GM23248 (cell line): ENCODE data around the gene VANGL2. TPM values are rescaled to one million over a fixed set of nuclear protein-coding genes. Genes with fewer than 3 reads are reported as not detected.
"Not testable (repeated sequence)": the region's sequence is repeated elsewhere in the genome, so short reads cannot be mapped to it uniquely, and the experiment has no call there.

Experiments used
- DNase-seq: peaks from one replicate; pipeline ENCODE4 v3.0.0-alpha.2; 2015
- H2AFZ ChIP-seq: fragments of 200-600 bp; sonication (generic); 2 replicates; pipeline ENCODE4 v1.6.1; 2016; ENCODE audit warnings: antibody characterized with exemption
- H3F3A ChIP-seq: fragments of 200-600 bp; sonication (generic); 2 replicates; pipeline ENCODE4 v1.6.1; 2016; ENCODE audit warnings: mild to moderate bottlenecking, antibody characterized with exemption, mixed run types; ENCODE audit not compliant: insufficient read depth
- H3K27ac ChIP-seq: fragments of 200-600 bp; sonication (generic); 2 replicates; pipeline ENCODE4 v1.5.1; 2016; ENCODE audit warnings: mild to moderate bottlenecking
- H3K27me3 ChIP-seq: fragments of 200-600 bp; sonication (generic); replicated peaks from 2 replicates; pipeline ENCODE4 v1.6.1; 2016; ENCODE audit warnings: mild to moderate bottlenecking; ENCODE audit not compliant: insufficient read depth
- H3K36me3 ChIP-seq: fragments of 200-600 bp; sonication (generic); 2 replicates; pipeline ENCODE4 v1.6.1; 2016; ENCODE audit warnings: low read depth, mild to moderate bottlenecking
- H3K4me1 ChIP-seq: fragments of 200-600 bp; sonication (generic); 2 replicates; pipeline ENCODE4 v1.6.1; 2016; ENCODE audit warnings: mild to moderate bottlenecking; ENCODE audit not compliant: insufficient read depth
- H3K4me2 ChIP-seq: fragments of 200-600 bp; sonication (generic); one replicate; pipeline ENCODE4 v1.6.1; 2016; ENCODE audit warnings: mild to moderate bottlenecking; ENCODE audit not compliant: unreplicated experiment
- H3K4me3 ChIP-seq: fragments of 200-600 bp; sonication (generic); 2 replicates; pipeline ENCODE4 v1.5.1; 2016; ENCODE audit warnings: mild to moderate bottlenecking
- H3K79me2 ChIP-seq: fragments of 200-600 bp; sonication (generic); 2 replicates; pipeline ENCODE4 v1.6.1; 2016; ENCODE audit warnings: mild to moderate bottlenecking; ENCODE audit not compliant: insufficient read depth
- H3K9ac ChIP-seq: fragments of 200-600 bp; sonication (generic); 2 replicates; pipeline ENCODE4 v1.6.1; 2016; ENCODE audit warnings: mild to moderate bottlenecking
- H3K9me2 ChIP-seq: fragments of 200-600 bp; sonication (generic); 2 replicates; pipeline ENCODE4 v1.6.1; 2016; ENCODE audit warnings: mixed run types, mild to moderate bottlenecking, moderate library complexity; ENCODE audit not compliant: insufficient read depth
- H3K9me3 ChIP-seq: fragments of 200-600 bp; sonication (generic); one replicate; pipeline ENCODE4 v1.6.1; 2017; ENCODE audit warnings: low read depth
- H4K20me1 ChIP-seq: fragments of 200-600 bp; sonication (generic); 2 replicates; pipeline ENCODE4 v1.6.0; 2016; ENCODE audit not compliant: insufficient read depth
- EZH2 ChIP-seq: fragments of 200-600 bp; sonication (generic); IDR thresholded peaks from 2 replicates; pipeline ENCODE4 v1.6.1; 2018; ENCODE audit warnings: antibody characterized with exemption, mild to moderate bottlenecking; ENCODE audit not compliant: insufficient read depth, poor library complexity, severe bottlenecking
- EZH2phosphoT487 ChIP-seq: fragments of 200-600 bp; sonication (generic); IDR thresholded peaks from 2 replicates; pipeline ENCODE4 v1.6.1; 2018; ENCODE audit warnings: antibody characterized with exemption, moderate library complexity, mild to moderate bottlenecking, low read depth; ENCODE audit not compliant: insufficient read depth
- WGBS, 2 experiments: methylation state at CpG; one replicate each; pipeline ENCODE4 v1.1.6; 2015 to 2017; ENCODE audit warnings: low lambda C conversion rate in 2 of 2, low coverage in 1 of 2; ENCODE audit errors: missing lambda C conversion rate in 2 of 2; 5-methylcytosine and 5-hydroxymethylcytosine counted together
- in situ Hi-C: fragments of 300-500 bp; cut with MboI; formaldehyde crosslinking; loops from 2 replicates; pipeline ENCODE4 v1.15.0; 2020
- polyA plus RNA-seq: library from polyadenylated mRNA; unstranded; fragments of >200 nt; fragmentation: Nextera tagmentation; extraction: Ambion mirVana; gene quantifications from 2 replicates; pipeline ENCODE4 v1.2.1, GENCODE V29; 2016
- total RNA-seq: library from RNA; depleted of rRNA; stranded (reverse); fragments of >200 nt; shearing (Covaris generic); gene quantifications from 2 replicates; pipeline ENCODE4 v1.2.3, GENCODE V29; 2014

The VANGL2 gene
- total and polyA plus RNA-seq, 2 experiments from 2014 or later, result not detected

GRCh38 chr1:160375788-160376524 is 24.4 kb upstream of the VANGL2 start:
- no peak for TF ChIP-seq EZH2phosphoT487
- no peak for TF ChIP-seq EZH2
- H3K4me1 ChIP-seq, result peaks cover 23% of the 10 kb centered on the region
- H2AFZ ChIP-seq, result peak overlapping the region; percentile 42; the same call in 1 of the 2 replicates
- WGBS, 2 experiments, result 22 to 23% methylated on average over 9 of the region's 9 CpGs
- H3K9ac ChIP-seq, result no peak overlapping the region
- no peaks in the 10 kb centered on the region for H3K36me3 ChIP-seq
- H3F3A ChIP-seq, result peaks cover 12% of the 10 kb centered on the region
- H3K9me3 ChIP-seq, result no peaks in the 10 kb centered on the region
- no peaks in the 10 kb centered on the region for H4K20me1 ChIP-seq
- in situ Hi-C loops, result no loop called here
- no peaks in the 10 kb centered on the region for H3K79me2 ChIP-seq
- no peaks in the 10 kb centered on the region for H3K27me3 ChIP-seq
- no peak overlapping the region for H3K27ac ChIP-seq
- H3K4me2 ChIP-seq, result no peak overlapping the region
- no peak overlapping the region for H3K4me3 ChIP-seq
- peak; percentile 55 for DNase-seq
- no peaks in the 10 kb centered on the region for H3K9me2 ChIP-seq

GRCh38 chr1:160376525-160377131 is 23.7 kb upstream of the VANGL2 start:
- DNase-seq, result peak; percentile 79
- Histone ChIP-seq H3K9me3 (no peaks in the 10 kb centered on the region), H4K20me1 (no peaks in the 10 kb centered on the region), H3K9ac (no peak overlapping the region), H3K4me2 (no peak overlapping the region), H2AFZ (peak overlapping the region; percentile 42; the same call in 1 of the 2 replicates), H3K36me3 (no peaks in the 10 kb centered on the region), H3K4me1 (peaks cover 23% of the 10 kb centered on the region), H3K79me2 (no peaks in the 10 kb centered on the region), H3K4me3 (no peak overlapping the region), H3K27ac (no peak overlapping the region), H3K9me2 (no peaks in the 10 kb centered on the region), H3F3A (peaks cover 12% of the 10 kb centered on the region), H3K27me3 (no peaks in the 10 kb centered on the region)
- 5% methylated on average over 5 of the region's 5 CpGs for WGBS, 2 experiments
- TF ChIP-seq EZH2 (no peak), EZH2phosphoT487 (no peak)
- in situ Hi-C loops, result no loop called here

- TF ChIP-seq EZH2phosphoT487 (no peak), EZH2 (no peak)
- peaks cover 23% of the 10 kb centered on the region for H3K4me1 ChIP-seq
- H3K9me3 ChIP-seq, result no peaks in the 10 kb centered on the region
- DNase-seq, result peak; percentile 90
- peak overlapping the region; percentile 28 for H3K4me2 ChIP-seq
- no peak overlapping the region for H3K27ac ChIP-seq
- peaks cover 12% of the 10 kb centered on the region for H3F3A ChIP-seq
- no peaks in the 10 kb centered on the region for H3K36me3 ChIP-seq
- H3K27me3 ChIP-seq, result no peaks in the 10 kb centered on the region
- H3K9ac ChIP-seq, result no peak overlapping the region
- H4K20me1 ChIP-seq, result no peaks in the 10 kb centered on the region
- no peak overlapping the region for H2AFZ ChIP-seq
- no peaks in the 10 kb centered on the region for H3K9me2 ChIP-seq
- no peaks in the 10 kb centered on the region for H3K79me2 ChIP-seq
- in situ Hi-C loops, result no loop called here
- H3K4me3 ChIP-seq, result 0 out of 2 replicates have a peak overlapping the region, but pooled peaks have one; percentile 13
- 25 to 34% methylated on average over 7 of the region's 7 CpGs for WGBS, 2 experiments
These were observed 22.7 kb upstream of the VANGL2 start for GRCh38 chr1:160377585-160378206.

GRCh38 chr1:160384812-160385211 is 15.6 kb upstream of the VANGL2 start:
- H3K79me2 ChIP-seq, H4K20me1 ChIP-seq, H3F3A ChIP-seq, H3K4me3 ChIP-seq, H3K9me3 ChIP-seq, H2AFZ ChIP-seq, H3K4me2 ChIP-seq, H3K4me1 ChIP-seq, H3K27ac ChIP-seq, H3K36me3 ChIP-seq, H3K27me3 ChIP-seq, H3K9me2 ChIP-seq, H3K9ac ChIP-seq, in situ Hi-C loops, DNase-seq: not testable (repeated sequence)
- 87 to 90% methylated on average over 2 of the region's 2 CpGs for WGBS, 2 experiments

- H2AFZ ChIP-seq, H3K36me3 ChIP-seq, H3K4me1 ChIP-seq, H4K20me1 ChIP-seq, H3K9ac ChIP-seq, H3K9me3 ChIP-seq, H3K4me2 ChIP-seq, H3F3A ChIP-seq, in situ Hi-C loops, H3K79me2 ChIP-seq, DNase-seq, H3K9me2 ChIP-seq, H3K4me3 ChIP-seq, H3K27ac ChIP-seq: not testable (repeated sequence)
- H3K27me3 ChIP-seq, result peaks cover 12% of the 10 kb centered on the region; the same call in 1 of the 2 replicates
- WGBS, 2 experiments, result 34 to 40% methylated on average over 4 of the region's 4 CpGs
These were observed 12.0 kb upstream of the VANGL2 start for GRCh38 chr1:160388406-160388805.
